Cardiac fibroblast (primary cell): ENCODE data around the gene BRINP3.

Experiments used
- DNase-seq, 2 donors: peaks; one replicate each; pipeline versions ENCODE4 v3.0.0 to v3.0.0-alpha.2; 2010; ENCODE audit warnings: low read depth in 2 of 2
- H3K4me3 ChIP-seq, 2 donors: replicated peaks in 1 of 2; 1 replicate in 1 of 2; 2 replicates in 1 of 2; pipeline ENCODE4 v1.5.1; 2011; ENCODE audit warnings: low read depth in 2 of 2, low read length in 2 of 2, mild to moderate bottlenecking in 2 of 2, moderate library complexity in 1 of 2
- TF ChIP-seq, protein P1 (sequence below): IDR thresholded peaks from one replicate; pipeline ENCODE4 v1.5.1; 2011; ENCODE audit warnings: low read depth, mild to moderate bottlenecking, low read length, inconsistent platforms

Gene BRINP3

GRCh38 chr1:190068304-190068703 lies 409.4 kb downstream of the BRINP3 start:
- no peak overlapping the region for H3K4me3 ChIP-seq
- TF ChIP-seq, protein P1, sequence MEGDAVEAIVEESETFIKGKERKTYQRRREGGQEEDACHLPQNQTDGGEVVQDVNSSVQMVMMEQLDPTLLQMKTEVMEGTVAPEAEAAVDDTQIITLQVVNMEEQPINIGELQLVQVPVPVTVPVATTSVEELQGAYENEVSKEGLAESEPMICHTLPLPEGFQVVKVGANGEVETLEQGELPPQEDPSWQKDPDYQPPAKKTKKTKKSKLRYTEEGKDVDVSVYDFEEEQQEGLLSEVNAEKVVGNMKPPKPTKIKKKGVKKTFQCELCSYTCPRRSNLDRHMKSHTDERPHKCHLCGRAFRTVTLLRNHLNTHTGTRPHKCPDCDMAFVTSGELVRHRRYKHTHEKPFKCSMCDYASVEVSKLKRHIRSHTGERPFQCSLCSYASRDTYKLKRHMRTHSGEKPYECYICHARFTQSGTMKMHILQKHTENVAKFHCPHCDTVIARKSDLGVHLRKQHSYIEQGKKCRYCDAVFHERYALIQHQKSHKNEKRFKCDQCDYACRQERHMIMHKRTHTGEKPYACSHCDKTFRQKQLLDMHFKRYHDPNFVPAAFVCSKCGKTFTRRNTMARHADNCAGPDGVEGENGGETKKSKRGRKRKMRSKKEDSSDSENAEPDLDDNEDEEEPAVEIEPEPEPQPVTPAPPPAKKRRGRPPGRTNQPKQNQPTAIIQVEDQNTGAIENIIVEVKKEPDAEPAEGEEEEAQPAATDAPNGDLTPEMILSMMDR = no peak
- DNase-seq = no peak

- DNase-seq = peak; percentile 3
- H3K4me3 ChIP-seq = no peak overlapping the region
- TF ChIP-seq, protein P1 = no peak
Observed at GRCh38 chr1:190067592-190067991, 410.1 kb downstream of the BRINP3 start.

DNA sequence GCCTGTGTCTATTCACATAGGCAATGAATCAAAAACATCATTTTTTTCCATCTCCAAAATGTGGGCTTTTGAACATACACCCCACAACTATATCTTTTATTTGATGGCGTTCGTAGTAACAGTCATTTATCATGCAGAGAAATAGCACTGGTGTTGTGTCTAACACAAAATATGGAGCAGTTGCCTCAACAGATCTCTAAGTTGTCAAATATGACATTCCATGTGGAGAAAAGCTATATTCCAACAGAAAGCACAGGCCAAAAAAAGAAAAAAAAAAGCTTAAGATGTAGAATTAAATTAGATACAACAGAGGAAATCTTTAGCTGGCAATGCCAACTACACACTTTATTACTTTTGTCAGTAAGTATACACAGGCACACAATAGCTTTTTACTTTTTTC lies 411.7 kb downstream of the BRINP3 start:
- no peak overlapping the region for H3K4me3 ChIP-seq
- no peak for DNase-seq
- TF ChIP-seq, protein P1 = no peak

DNA sequence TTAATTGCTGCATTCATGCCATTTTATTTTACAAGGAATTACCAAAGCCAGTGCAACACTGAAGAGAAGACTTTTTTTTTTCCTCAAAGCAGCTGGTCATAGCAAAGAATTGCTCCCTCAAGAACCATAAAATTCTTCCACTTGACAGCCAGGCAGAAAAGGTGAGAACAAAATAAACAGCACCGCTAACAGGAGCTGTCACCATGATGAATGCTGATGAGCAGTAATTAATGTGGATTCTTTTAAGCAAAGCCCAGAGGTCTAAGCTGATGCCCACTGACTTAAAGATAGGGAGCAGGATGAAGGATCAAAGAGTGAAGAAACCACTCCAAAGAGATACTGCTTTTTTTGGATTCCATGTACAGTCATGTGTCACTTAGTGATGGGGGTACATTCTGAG lies 428.4 kb downstream of the BRINP3 start:
- TF ChIP-seq, protein P1 = no peak
- DNase-seq = no peak
- no peak overlapping the region for H3K4me3 ChIP-seq
